HEK293 (cell line): ENCODE results near the gene INVS.

ENCODE experiments used
- ATF2 ChIP-seq: fragments of 450-650 bp; formaldehyde crosslinking; IDR thresholded peaks from 2 replicates; pipeline ENCODE4 v1.5.1; 2016; ENCODE audit warnings: missing biosample characterization, missing genetic modification characterization, low read depth
- CTCF ChIP-seq: fragments of 450-650 bp; formaldehyde crosslinking; IDR thresholded peaks from 2 replicates; pipeline ENCODE4 v1.5.1; 2016; ENCODE audit warnings: missing biosample characterization, missing genetic modification characterization
- GLIS1 ChIP-seq: fragments of 450-650 bp; formaldehyde crosslinking; IDR thresholded peaks from 2 replicates; pipeline ENCODE4 v1.5.1; 2016; ENCODE audit warnings: missing biosample characterization, missing genetic modification characterization
- PBX3 ChIP-seq: sonication (generic); formaldehyde crosslinking; IDR thresholded peaks from 2 replicates; pipeline ENCODE4 v1.8.1; 2022; ENCODE audit warnings: mild to moderate bottlenecking, moderate library complexity, missing genetic modification reagents
- REST ChIP-seq: fragments of 450-650 bp; formaldehyde crosslinking; IDR thresholded peaks from 2 replicates; pipeline ENCODE4 v1.5.1; 2016; ENCODE audit warnings: missing biosample characterization, missing genetic modification characterization
- ZNF133 ChIP-seq: fragments of 450-650 bp; formaldehyde crosslinking; IDR thresholded peaks from 2 replicates; pipeline ENCODE4 v1.5.1; 2016; ENCODE audit warnings: missing biosample characterization, missing genetic modification characterization
- ZNF274 ChIP-seq, 2 experiments: fragments of 200-500 bp in 1 of 2; fragments of 450-650 bp in 1 of 2; sonication (Bioruptor generic) in 1 of 2; formaldehyde crosslinking in 1 of 2; IDR thresholded peaks; 2 replicates each; pipeline versions ENCODE4 v1.5.1 to v1.6.1; 2014 to 2016; ENCODE audit warnings: borderline replicate concordance in 1 of 2, inconsistent platforms in 1 of 2, low read length in 1 of 2, missing biosample characterization in 1 of 2, missing genetic modification characterization in 1 of 2
- ZNF391 ChIP-seq: fragments of 450-650 bp; formaldehyde crosslinking; IDR thresholded peaks from 2 replicates; pipeline ENCODE4 v1.5.1; 2016; ENCODE audit warnings: low read depth, missing biosample characterization, missing genetic modification characterization, borderline replicate concordance
- ZNF513 ChIP-seq: fragments of 450-650 bp; IDR thresholded peaks from 2 replicates; pipeline ENCODE4 v1.5.1; 2018; ENCODE audit warnings: missing biosample characterization, missing genetic modification characterization
- ZNF560 ChIP-seq: fragments of 450-650 bp; formaldehyde crosslinking; IDR thresholded peaks from 2 replicates; pipeline ENCODE4 v1.5.1; 2017; ENCODE audit warnings: missing biosample characterization, missing genetic modification characterization, borderline replicate concordance
- ZNF837 ChIP-seq: fragments of 450-650 bp; formaldehyde crosslinking; IDR thresholded peaks from 2 replicates; pipeline ENCODE4 v1.5.1; 2016; ENCODE audit warnings: missing biosample characterization, missing genetic modification characterization

GRCh38 chr9:100219347-100219746, 120.3 kb downstream of the INVS start:
- TF ChIP-seq ZNF513 (tag by site-specific recombination) (no peak), CTCF (no peak), ZNF391 (tag by site-specific recombination) (no peak), REST (tag by site-specific recombination) (no peak), ZNF837 (tag by site-specific recombination) (no peak), ZNF133 (tag by site-specific recombination) (no peak), ATF2 (tag by site-specific recombination) (no peak), PBX3 (CRISPR knock-in tag) (no peak), GLIS1 (no peak), ZNF274 (IDR thresholded peaks at IDR 0.05; ENCODE audit: low read length) (no peak), ZNF274 (tag by site-specific recombination; IDR thresholded peaks at IDR 0.05; ENCODE audit: borderline replicate concordance) (no peak), ZNF560 (tag by site-specific recombination) (no peak)
